ENCODE results near the gene OCA2.

Gene OCA2

GRCh38 chr15:27885201-27885600 lies 213.9 kb downstream of the OCA2 start:
- Histone ChIP-seq H3K4me1 (ENCODE audit: control insufficient read depth, insufficient read depth, low read length) (no peaks in the 10 kb centered on the region), H3K9me3 (ENCODE audit: control insufficient read depth, insufficient read depth, low read length) (peaks cover 24% of the 10 kb centered on the region; the same call in 1 of the 2 replicates), H3K27ac (ENCODE audit: low read depth, low read length) (no peak overlapping the region), H3K4me3 (ENCODE audit: low read depth, low read length) (no peak overlapping the region), H3K36me3 (ENCODE audit: control insufficient read depth, insufficient read depth, low read length) (no peaks in the 10 kb centered on the region), H3K9ac (ENCODE audit: low read depth, low read length) (no peak overlapping the region), H3K27me3 (ENCODE audit: control insufficient read depth, insufficient read depth, low read length) (no peaks in the 10 kb centered on the region)

GRCh38 chr15:27884726-27885125 lies 214.4 kb downstream of the OCA2 start:
- no peaks in the 10 kb centered on the region for H3K27me3 ChIP-seq (ENCODE audit: control insufficient read depth, insufficient read depth, low read length)
- no peak overlapping the region for H3K9ac ChIP-seq (ENCODE audit: low read depth, low read length)
- H3K4me1 ChIP-seq (ENCODE audit: control insufficient read depth, insufficient read depth, low read length), result no peaks in the 10 kb centered on the region
- no peak overlapping the region for H3K27ac ChIP-seq (ENCODE audit: low read depth, low read length)
- H3K4me3 ChIP-seq (ENCODE audit: low read depth, low read length), result no peak overlapping the region
- H3K9me3 ChIP-seq (ENCODE audit: control insufficient read depth, insufficient read depth, low read length), result peaks cover 24% of the 10 kb centered on the region; the same call in 1 of the 2 replicates
- no peaks in the 10 kb centered on the region for H3K36me3 ChIP-seq (ENCODE audit: control insufficient read depth, insufficient read depth, low read length)

GRCh38 chr15:27878841-27879240 lies 220.3 kb downstream of the OCA2 start:
- no peaks in the 10 kb centered on the region for H3K36me3 ChIP-seq (ENCODE audit: control insufficient read depth, insufficient read depth, low read length)
- no peak overlapping the region for H3K27ac ChIP-seq (ENCODE audit: low read depth, low read length)
- H3K4me1 ChIP-seq (ENCODE audit: control insufficient read depth, insufficient read depth, low read length), result no peaks in the 10 kb centered on the region
- H3K9ac ChIP-seq (ENCODE audit: low read depth, low read length), result no peak overlapping the region
- H3K9me3 ChIP-seq (ENCODE audit: control insufficient read depth, insufficient read depth, low read length), result no peaks in the 10 kb centered on the region
- H3K27me3 ChIP-seq (ENCODE audit: control insufficient read depth, insufficient read depth, low read length), result no peaks in the 10 kb centered on the region
- no peak overlapping the region for H3K4me3 ChIP-seq (ENCODE audit: low read depth, low read length)

- Histone ChIP-seq H3K9me3 (ENCODE audit: control insufficient read depth, insufficient read depth, low read length) (no peaks in the 10 kb centered on the region), H3K4me3 (ENCODE audit: low read depth, low read length) (no peak overlapping the region), H3K36me3 (ENCODE audit: control insufficient read depth, insufficient read depth, low read length) (no peaks in the 10 kb centered on the region), H3K27ac (ENCODE audit: low read depth, low read length) (no peak overlapping the region), H3K9ac (ENCODE audit: low read depth, low read length) (no peak overlapping the region), H3K27me3 (ENCODE audit: control insufficient read depth, insufficient read depth, low read length) (no peaks in the 10 kb centered on the region), H3K4me1 (ENCODE audit: control insufficient read depth, insufficient read depth, low read length) (no peaks in the 10 kb centered on the region)
Observed at GRCh38 chr15:27873828-27874227, 225.3 kb downstream of the OCA2 start.

GRCh38 chr15:27873039-27873438 lies 226.1 kb downstream of the OCA2 start:
- no peaks in the 10 kb centered on the region for H3K36me3 ChIP-seq (ENCODE audit: control insufficient read depth, insufficient read depth, low read length)
- no peak overlapping the region for H3K27ac ChIP-seq (ENCODE audit: low read depth, low read length)
- H3K4me3 ChIP-seq (ENCODE audit: low read depth, low read length), result no peak overlapping the region
- no peaks in the 10 kb centered on the region for H3K4me1 ChIP-seq (ENCODE audit: control insufficient read depth, insufficient read depth, low read length)
- no peaks in the 10 kb centered on the region for H3K9me3 ChIP-seq (ENCODE audit: control insufficient read depth, insufficient read depth, low read length)
- H3K9ac ChIP-seq (ENCODE audit: low read depth, low read length), result no peak overlapping the region
- no peaks in the 10 kb centered on the region for H3K27me3 ChIP-seq (ENCODE audit: control insufficient read depth, insufficient read depth, low read length)

GRCh38 chr15:27872355-27872754 lies 226.8 kb downstream of the OCA2 start:
- Histone ChIP-seq H3K4me3 (ENCODE audit: low read depth, low read length) (no peak overlapping the region), H3K27me3 (ENCODE audit: control insufficient read depth, insufficient read depth, low read length) (no peaks in the 10 kb centered on the region), H3K9ac (ENCODE audit: low read depth, low read length) (no peak overlapping the region), H3K4me1 (ENCODE audit: control insufficient read depth, insufficient read depth, low read length) (no peaks in the 10 kb centered on the region), H3K36me3 (ENCODE audit: control insufficient read depth, insufficient read depth, low read length) (no peaks in the 10 kb centered on the region), H3K9me3 (ENCODE audit: control insufficient read depth, insufficient read depth, low read length) (no peaks in the 10 kb centered on the region), H3K27ac (ENCODE audit: low read depth, low read length) (no peak overlapping the region)

GRCh38 chr15:27871902-27872260 lies 227.2 kb downstream of the OCA2 start:
- Histone ChIP-seq H3K4me1 (ENCODE audit: control insufficient read depth, insufficient read depth, low read length) (no peaks in the 10 kb centered on the region), H3K9me3 (ENCODE audit: control insufficient read depth, insufficient read depth, low read length) (no peaks in the 10 kb centered on the region), H3K9ac (ENCODE audit: low read depth, low read length) (no peak overlapping the region), H3K27ac (ENCODE audit: low read depth, low read length) (no peak overlapping the region), H3K36me3 (ENCODE audit: control insufficient read depth, insufficient read depth, low read length) (no peaks in the 10 kb centered on the region), H3K4me3 (ENCODE audit: low read depth, low read length) (no peak overlapping the region), H3K27me3 (ENCODE audit: control insufficient read depth, insufficient read depth, low read length) (no peaks in the 10 kb centered on the region)

- H3K27ac ChIP-seq (ENCODE audit: low read depth, low read length), result no peak overlapping the region
- H3K4me1 ChIP-seq (ENCODE audit: control insufficient read depth, insufficient read depth, low read length), result no peaks in the 10 kb centered on the region
- H3K9me3 ChIP-seq (ENCODE audit: control insufficient read depth, insufficient read depth, low read length), result no peaks in the 10 kb centered on the region
- H3K4me3 ChIP-seq (ENCODE audit: low read depth, low read length), result no peak overlapping the region
- H3K36me3 ChIP-seq (ENCODE audit: control insufficient read depth, insufficient read depth, low read length), result no peaks in the 10 kb centered on the region
- no peak overlapping the region for H3K9ac ChIP-seq (ENCODE audit: low read depth, low read length)
- H3K27me3 ChIP-seq (ENCODE audit: control insufficient read depth, insufficient read depth, low read length), result no peaks in the 10 kb centered on the region
Observed at GRCh38 chr15:27871078-27871901, 227.8 kb downstream of the OCA2 start.

GRCh38 chr15:27870320-27870719 lies 228.8 kb downstream of the OCA2 start:
- no peak overlapping the region for H3K9ac ChIP-seq (ENCODE audit: low read depth, low read length)
- no peak overlapping the region for H3K4me3 ChIP-seq (ENCODE audit: low read depth, low read length)
- H3K4me1 ChIP-seq (ENCODE audit: control insufficient read depth, insufficient read depth, low read length), result no peaks in the 10 kb centered on the region
- no peak overlapping the region for H3K27ac ChIP-seq (ENCODE audit: low read depth, low read length)
- no peaks in the 10 kb centered on the region for H3K36me3 ChIP-seq (ENCODE audit: control insufficient read depth, insufficient read depth, low read length)
- no peaks in the 10 kb centered on the region for H3K9me3 ChIP-seq (ENCODE audit: control insufficient read depth, insufficient read depth, low read length)
- H3K27me3 ChIP-seq (ENCODE audit: control insufficient read depth, insufficient read depth, low read length), result no peaks in the 10 kb centered on the region

GRCh38 chr15:27869697-27870281 lies 229.3 kb downstream of the OCA2 start:
- Histone ChIP-seq H3K4me3 (ENCODE audit: low read depth, low read length) (no peak overlapping the region), H3K27me3 (ENCODE audit: control insufficient read depth, insufficient read depth, low read length) (no peaks in the 10 kb centered on the region), H3K4me1 (ENCODE audit: control insufficient read depth, insufficient read depth, low read length) (no peaks in the 10 kb centered on the region), H3K27ac (ENCODE audit: low read depth, low read length) (no peak overlapping the region), H3K9ac (ENCODE audit: low read depth, low read length) (no peak overlapping the region), H3K36me3 (ENCODE audit: control insufficient read depth, insufficient read depth, low read length) (no peaks in the 10 kb centered on the region), H3K9me3 (ENCODE audit: control insufficient read depth, insufficient read depth, low read length) (no peaks in the 10 kb centered on the region)

- H3K4me1 ChIP-seq (ENCODE audit: control insufficient read depth, insufficient read depth, low read length), result no peaks in the 10 kb centered on the region
- no peak overlapping the region for H3K27ac ChIP-seq (ENCODE audit: low read depth, low read length)
- H3K36me3 ChIP-seq (ENCODE audit: control insufficient read depth, insufficient read depth, low read length), result no peaks in the 10 kb centered on the region
- H3K9ac ChIP-seq (ENCODE audit: low read depth, low read length), result no peak overlapping the region
- no peaks in the 10 kb centered on the region for H3K27me3 ChIP-seq (ENCODE audit: control insufficient read depth, insufficient read depth, low read length)
- H3K4me3 ChIP-seq (ENCODE audit: low read depth, low read length), result no peak overlapping the region
- no peaks in the 10 kb centered on the region for H3K9me3 ChIP-seq (ENCODE audit: control insufficient read depth, insufficient read depth, low read length)
Observed at GRCh38 chr15:27868828-27869404, 230.2 kb downstream of the OCA2 start.
